Nephron (organoid): ENCODE results near the gene PDZD4.

Experiments used
- H3K27ac Mint-ChIP-seq, 3 experiments: 2 replicates each; pipeline ENCODE4 v1.8.0; 2020; ENCODE audit warnings: mixed read lengths in 3 of 3, mild to moderate bottlenecking in 2 of 3, moderate library complexity in 1 of 3
- H3K27me3 Mint-ChIP-seq: 2 replicates; pipeline ENCODE4 v1.8.0; 2021; ENCODE audit warnings: low read depth, mild to moderate bottlenecking, moderate library complexity, mixed read lengths
- H3K36me3 Mint-ChIP-seq: 2 replicates; pipeline ENCODE4 v1.8.0; 2020; ENCODE audit warnings: low read depth, mixed read lengths
- H3K4me1 Mint-ChIP-seq: 2 replicates; pipeline ENCODE4 v1.8.0; 2020; ENCODE audit warnings: mixed read lengths
- H3K4me3 Mint-ChIP-seq, 3 experiments: 2 replicates each; pipeline ENCODE4 v1.8.0; 2020; ENCODE audit warnings: mild to moderate bottlenecking in 3 of 3, mixed read lengths in 3 of 3, moderate library complexity in 2 of 3
- H3K9me3 Mint-ChIP-seq: 2 replicates; pipeline ENCODE4 v1.8.0; 2020; ENCODE audit warnings: mixed read lengths
- TF ChIP-seq, protein P1 (sequence below), 3 experiments: fragments of 200-600 bp; sonication (generic); IDR thresholded peaks; one replicate each; pipeline ENCODE4 v1.5.0; 2021; ENCODE audit warnings: antibody characterized with exemption in 3 of 3; ENCODE audit not compliant: unreplicated experiment in 3 of 3

The PDZD4 gene

DNA sequence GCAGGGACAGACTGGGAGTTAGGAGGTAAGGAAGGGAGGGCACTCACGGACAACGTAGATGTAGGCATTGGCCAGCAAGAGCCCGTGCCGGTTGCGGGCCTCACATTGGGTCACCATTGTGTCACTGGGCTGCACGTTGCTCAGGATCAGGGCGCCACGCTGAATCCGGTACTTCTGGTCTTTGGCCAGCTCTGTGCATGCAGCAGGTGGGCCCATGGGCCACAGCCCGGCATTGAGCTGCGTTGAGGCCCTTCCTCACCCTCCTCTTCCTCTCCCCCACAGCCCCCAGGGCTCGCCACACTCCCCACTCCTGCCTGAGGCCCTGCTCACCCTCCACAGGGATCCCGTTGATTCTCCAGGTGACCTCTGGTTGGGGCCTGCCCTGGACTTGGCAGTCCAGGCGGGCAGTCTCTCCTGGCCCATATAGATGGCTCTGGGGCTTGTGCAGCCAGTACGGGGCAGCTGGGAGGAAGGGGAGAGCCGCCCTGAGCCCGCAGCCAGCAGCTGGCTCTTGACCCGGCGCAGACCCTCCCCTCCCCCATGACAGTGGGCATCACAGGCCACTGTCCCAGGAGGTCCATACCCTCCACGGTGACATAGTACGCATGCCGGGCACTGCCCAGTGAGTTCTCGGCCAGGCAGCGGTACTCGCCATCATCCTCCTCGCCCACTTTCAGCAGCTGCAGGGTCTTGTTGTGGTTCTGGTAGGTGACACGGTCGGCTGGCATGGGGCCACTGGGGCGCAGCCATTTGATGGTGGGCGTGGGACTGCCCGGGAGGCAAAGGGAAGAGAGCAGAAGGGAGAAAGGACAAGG is 39.3 kb upstream of the PDZD4 start:
- no peak overlapping the region for H3K27ac Mint-ChIP-seq
- H3K9me3 Mint-ChIP-seq: peaks cover 18% of the 10 kb centered on the region
- no peak overlapping the region for H3K4me3 Mint-ChIP-seq
- no peaks in the 10 kb centered on the region for H3K4me1 Mint-ChIP-seq
- peaks cover 8% of the 10 kb centered on the region for H3K27me3 Mint-ChIP-seq
- TF ChIP-seq, protein P1, sequence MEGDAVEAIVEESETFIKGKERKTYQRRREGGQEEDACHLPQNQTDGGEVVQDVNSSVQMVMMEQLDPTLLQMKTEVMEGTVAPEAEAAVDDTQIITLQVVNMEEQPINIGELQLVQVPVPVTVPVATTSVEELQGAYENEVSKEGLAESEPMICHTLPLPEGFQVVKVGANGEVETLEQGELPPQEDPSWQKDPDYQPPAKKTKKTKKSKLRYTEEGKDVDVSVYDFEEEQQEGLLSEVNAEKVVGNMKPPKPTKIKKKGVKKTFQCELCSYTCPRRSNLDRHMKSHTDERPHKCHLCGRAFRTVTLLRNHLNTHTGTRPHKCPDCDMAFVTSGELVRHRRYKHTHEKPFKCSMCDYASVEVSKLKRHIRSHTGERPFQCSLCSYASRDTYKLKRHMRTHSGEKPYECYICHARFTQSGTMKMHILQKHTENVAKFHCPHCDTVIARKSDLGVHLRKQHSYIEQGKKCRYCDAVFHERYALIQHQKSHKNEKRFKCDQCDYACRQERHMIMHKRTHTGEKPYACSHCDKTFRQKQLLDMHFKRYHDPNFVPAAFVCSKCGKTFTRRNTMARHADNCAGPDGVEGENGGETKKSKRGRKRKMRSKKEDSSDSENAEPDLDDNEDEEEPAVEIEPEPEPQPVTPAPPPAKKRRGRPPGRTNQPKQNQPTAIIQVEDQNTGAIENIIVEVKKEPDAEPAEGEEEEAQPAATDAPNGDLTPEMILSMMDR (IDR thresholded peaks at IDR 0.05; ENCODE audit: unreplicated experiment in 3 of 3): no peak
- H3K36me3 Mint-ChIP-seq: peaks cover 9% of the 10 kb centered on the region

DNA sequence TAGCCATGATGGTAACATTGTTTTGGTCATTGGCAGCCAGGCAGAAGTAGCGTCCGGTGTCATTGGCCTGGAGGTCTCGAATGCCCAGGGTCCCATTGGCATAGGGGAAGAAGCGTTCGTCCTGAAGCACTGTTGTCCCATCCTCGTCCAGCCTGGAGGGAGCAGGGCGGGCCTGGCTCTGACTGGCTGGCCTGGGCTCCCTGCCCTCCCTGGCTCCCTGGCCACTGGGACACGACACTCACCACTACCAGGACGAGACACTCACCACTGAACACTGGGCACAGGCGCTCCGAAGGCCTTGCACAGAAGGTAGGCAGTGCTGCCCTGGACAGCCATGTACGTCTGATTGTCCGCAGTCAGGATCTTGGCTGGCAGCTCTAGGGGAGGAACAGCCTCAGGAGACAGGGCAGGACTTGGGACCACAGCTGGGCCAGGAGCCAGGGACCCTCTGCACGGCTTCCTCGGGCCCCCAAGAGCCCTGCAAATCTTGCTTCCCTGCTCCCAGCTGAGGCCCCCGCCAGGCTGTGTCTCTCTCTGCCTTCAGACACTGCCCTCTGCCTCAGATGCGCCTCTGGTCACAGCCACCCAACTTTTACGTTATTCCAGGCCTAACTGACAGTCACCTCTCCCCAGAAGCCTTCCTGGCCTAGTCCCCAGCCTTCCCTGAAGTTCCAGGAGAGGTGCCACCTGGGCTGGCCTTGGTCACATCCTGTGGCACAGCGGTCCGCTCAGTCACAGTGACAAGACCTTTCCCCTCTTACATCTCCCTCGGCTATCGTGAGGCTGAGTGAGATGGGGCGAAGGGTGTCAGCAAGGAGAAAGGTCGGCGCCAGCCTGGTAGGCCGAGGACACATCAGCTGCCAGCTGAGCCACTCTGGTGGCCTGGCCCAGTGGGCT is 38.5 kb upstream of the PDZD4 start:
- Mint-ChIP-seq H3K4me3 (no peak overlapping the region), H3K27ac (no peak overlapping the region), H3K27me3 (peaks cover 7% of the 10 kb centered on the region), H3K4me1 (no peaks in the 10 kb centered on the region), H3K36me3 (peaks cover 9% of the 10 kb centered on the region), H3K9me3 (peaks cover 13% of the 10 kb centered on the region)
- TF ChIP-seq, protein P1 (IDR thresholded peaks at IDR 0.05; ENCODE audit: unreplicated experiment in 3 of 3): no peak

DNA sequence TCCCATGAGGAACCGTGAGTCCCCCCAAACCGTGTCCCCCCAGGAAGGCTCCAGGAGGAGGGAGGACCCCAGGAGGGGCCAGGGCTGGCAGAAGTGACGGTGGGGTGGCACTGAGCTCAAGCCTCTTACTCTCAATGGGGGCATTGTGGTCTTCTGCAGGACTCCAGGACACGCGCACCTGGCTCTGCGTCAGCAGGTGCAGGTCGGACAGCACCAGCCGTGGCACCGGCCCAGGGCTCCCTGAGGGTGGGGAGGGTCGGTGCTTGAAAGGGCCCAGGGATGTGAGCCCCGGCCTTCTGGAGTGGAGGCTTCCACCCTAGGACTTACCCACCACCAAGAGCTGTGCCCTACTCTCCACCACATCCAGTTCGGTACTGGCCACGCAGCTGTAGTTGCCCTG is 37.3 kb upstream of the PDZD4 start:
- peaks cover 9% of the 10 kb centered on the region for H3K36me3 Mint-ChIP-seq
- no peak overlapping the region for H3K27ac Mint-ChIP-seq
- H3K4me1 Mint-ChIP-seq: no peaks in the 10 kb centered on the region
- H3K4me3 Mint-ChIP-seq: no peak overlapping the region
- TF ChIP-seq, protein P1 (IDR thresholded peaks at IDR 0.05; ENCODE audit: unreplicated experiment in 3 of 3): no peak
- H3K27me3 Mint-ChIP-seq: peaks cover 11% of the 10 kb centered on the region
- peaks cover 13% of the 10 kb centered on the region for H3K9me3 Mint-ChIP-seq

DNA sequence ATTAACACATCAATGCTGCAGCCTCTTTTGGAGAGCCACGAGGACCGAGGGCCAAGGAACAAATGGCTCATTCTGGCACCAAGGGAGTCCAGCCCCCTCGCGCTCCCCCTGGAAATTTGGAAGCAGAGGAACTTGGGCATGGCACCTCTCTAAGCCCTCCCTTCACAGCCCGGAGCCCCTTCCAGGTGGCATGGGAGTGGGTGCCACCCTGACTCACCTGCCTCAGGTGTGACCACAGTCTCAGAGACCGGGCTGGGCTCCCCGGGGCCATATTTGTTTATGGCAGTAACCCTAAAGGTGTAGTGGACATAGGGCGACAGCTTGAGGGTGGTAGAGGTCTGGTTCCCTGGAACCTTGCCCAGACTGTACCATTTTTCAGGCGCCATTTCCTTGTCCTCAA is 36.8 kb upstream of the PDZD4 start:
- Mint-ChIP-seq H3K9me3 (peaks cover 8% of the 10 kb centered on the region), H3K36me3 (peaks cover 9% of the 10 kb centered on the region), H3K4me1 (no peaks in the 10 kb centered on the region), H3K4me3 (no peak overlapping the region), H3K27ac (no peak overlapping the region), H3K27me3 (peaks cover 7% of the 10 kb centered on the region)
- TF ChIP-seq, protein P1 (IDR thresholded peaks at IDR 0.05; ENCODE audit: unreplicated experiment in 3 of 3): no peak

DNA sequence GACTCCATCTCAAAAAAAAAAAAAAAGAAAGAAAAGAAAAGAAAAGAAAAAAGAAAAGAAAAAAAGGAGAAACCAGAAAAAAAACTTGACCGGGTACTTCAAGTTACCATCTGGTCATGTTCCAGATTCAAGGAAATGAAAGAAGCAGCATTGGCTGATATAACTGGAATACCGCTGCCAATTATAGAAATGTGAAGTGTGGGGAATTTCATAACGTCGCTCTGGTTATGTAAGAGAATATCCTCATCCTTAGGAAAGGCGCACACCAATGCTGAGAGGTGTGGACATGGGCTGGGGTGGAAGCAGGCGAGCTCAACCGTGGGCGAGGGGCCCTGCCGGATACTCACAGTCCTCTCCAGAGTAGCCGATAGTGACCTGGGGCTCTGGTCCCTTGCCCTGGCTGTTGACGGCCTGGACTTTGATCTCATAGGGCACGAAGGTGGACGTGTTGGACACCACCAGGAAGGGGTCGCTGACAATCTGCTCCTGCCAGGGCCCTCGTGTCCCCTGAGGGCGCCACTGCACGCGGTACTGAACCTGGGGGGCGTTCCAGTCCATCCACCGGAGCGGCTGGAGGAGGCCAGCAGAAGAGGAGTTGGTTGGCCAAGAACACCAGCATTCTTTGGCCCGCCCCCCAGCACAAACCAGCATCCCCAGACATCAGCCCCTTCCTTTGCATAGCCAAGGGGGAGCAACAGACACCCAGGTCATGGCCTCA is 36.1 kb upstream of the PDZD4 start:
- Mint-ChIP-seq H3K4me1 (no peaks in the 10 kb centered on the region), H3K27me3 (peaks cover 7% of the 10 kb centered on the region), H3K4me3 (no peak overlapping the region), H3K9me3 (peaks cover 7% of the 10 kb centered on the region), H3K36me3 (peaks cover 9% of the 10 kb centered on the region), H3K27ac (no peak overlapping the region)
- TF ChIP-seq, protein P1 (IDR thresholded peaks at IDR 0.05; ENCODE audit: unreplicated experiment in 3 of 3): no peak
